Coronary artery (tissue), 2 donors: ENCODE data around the gene NR2F1.

Experiments used
- DNase-seq: peaks from one replicate; pipeline ENCODE4 v3.0.0-alpha.2; 2017; ENCODE audit warnings: low spot score
- H3K27ac ChIP-seq, 2 donors: fragments of 200-600 bp; sonication (generic); one replicate each; pipeline ENCODE4 v1.5.1; 2016 to 2019
- H3K4me3 ChIP-seq: fragments of 200-600 bp; sonication (generic); 2 replicates; pipeline ENCODE4 v1.5.1; 2016; ENCODE audit warnings: mild to moderate bottlenecking, moderate library complexity
- CTCF ChIP-seq: fragments of 200-600 bp; sonication (generic); IDR thresholded peaks from one replicate; pipeline ENCODE4 v1.5.1; 2019; ENCODE audit warnings: antibody characterized with exemption

Gene NR2F1

GRCh38 chr5:93603793-93604643, 21.0 kb downstream of the NR2F1 start:
- no peak for TF ChIP-seq CTCF
- no peak overlapping the region for H3K27ac ChIP-seq

GRCh38 chr5:93604644-93605515, 21.9 kb downstream of the NR2F1 start:
- TF ChIP-seq CTCF = no peak
- no peak for DNase-seq
- no peak overlapping the region for H3K27ac ChIP-seq
- no peak overlapping the region for H3K4me3 ChIP-seq

More at GRCh38 chr5:93603793-93604643, 21.0 kb downstream of the NR2F1 start:
- peak overlapping the region; percentile 61 for H3K4me3 ChIP-seq
- no peak for DNase-seq

- H3K4me3 ChIP-seq = no peak overlapping the region
- no peak for TF ChIP-seq CTCF
- DNase-seq = no peak
Observed at GRCh38 chr5:93606382-93606752, 23.3 kb downstream of the NR2F1 start.

GRCh38 chr5:93607367-93608258, 24.6 kb downstream of the NR2F1 start:
- Histone ChIP-seq H3K4me3 (peak overlapping the region; percentile 37), H3K27ac (no peak overlapping the region)
- TF ChIP-seq CTCF = no peak
- DNase-seq = no peak

More at GRCh38 chr5:93606382-93606752, 23.3 kb downstream of the NR2F1 start:
- H3K27ac ChIP-seq = no peak overlapping the region

- no peak for TF ChIP-seq CTCF
- H3K27ac ChIP-seq = no peak overlapping the region
- no peak overlapping the region for H3K4me3 ChIP-seq
- no peak for DNase-seq
Observed at GRCh38 chr5:93608855-93609254, 25.8 kb downstream of the NR2F1 start.

GRCh38 chr5:93609762-93610161, 26.7 kb downstream of the NR2F1 start:
- DNase-seq = no peak
- H3K27ac ChIP-seq = no peak overlapping the region
- no peak overlapping the region for H3K4me3 ChIP-seq
- no peak for TF ChIP-seq CTCF
